NCI-H146 treated with DMSO at 0.1 percent for 48 hours (cell line): ENCODE measurements around the gene WWOX.

ENCODE experiments used
- DNase-seq: peaks from one replicate; lab custom pipeline; 2025; ENCODE audit not compliant: unreplicated experiment; lab: John Stamatoyannopoulos, UW

WWOX gene

GRCh38 chr16:78957317-78958100, 858.1 kb downstream of the WWOX start:
- DNase-seq: no peak

- no peak for DNase-seq
Measured at GRCh38 chr16:78961464-78961863, 862.0 kb downstream of the WWOX start.

GRCh38 chr16:78962457-78962929, 863.0 kb downstream of the WWOX start:
- no peak for DNase-seq

GRCh38 chr16:78967948-78968347, 868.5 kb downstream of the WWOX start:
- DNase-seq: no peak

GRCh38 chr16:78969721-78970120, 870.3 kb downstream of the WWOX start:
- no peak for DNase-seq

- DNase-seq: no peak
Measured at GRCh38 chr16:78970650-78971049, 871.2 kb downstream of the WWOX start.

- DNase-seq: no peak
Measured at GRCh38 chr16:78972006-78972405, 872.6 kb downstream of the WWOX start.

DNA sequence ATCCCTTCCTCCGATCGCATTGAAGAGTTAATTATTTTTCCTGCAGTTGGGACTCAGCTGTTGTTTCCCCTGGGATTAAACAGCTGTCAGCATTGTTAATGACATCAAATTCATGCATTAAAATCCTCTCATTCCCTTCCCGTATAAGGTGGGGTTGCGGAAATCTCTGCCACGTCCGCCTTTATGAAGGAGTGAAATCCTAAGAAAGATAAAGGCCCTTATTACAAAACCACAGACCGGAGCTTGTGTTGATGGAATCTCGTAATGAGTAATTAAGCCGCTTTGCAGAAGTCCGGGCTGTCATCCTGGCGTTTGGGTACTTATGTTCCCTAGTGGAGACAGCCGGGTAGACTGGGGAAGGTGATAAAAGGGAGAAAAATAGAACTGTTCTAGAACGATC, 873.5 kb downstream of the WWOX start:
- DNase-seq: no peak

DNA sequence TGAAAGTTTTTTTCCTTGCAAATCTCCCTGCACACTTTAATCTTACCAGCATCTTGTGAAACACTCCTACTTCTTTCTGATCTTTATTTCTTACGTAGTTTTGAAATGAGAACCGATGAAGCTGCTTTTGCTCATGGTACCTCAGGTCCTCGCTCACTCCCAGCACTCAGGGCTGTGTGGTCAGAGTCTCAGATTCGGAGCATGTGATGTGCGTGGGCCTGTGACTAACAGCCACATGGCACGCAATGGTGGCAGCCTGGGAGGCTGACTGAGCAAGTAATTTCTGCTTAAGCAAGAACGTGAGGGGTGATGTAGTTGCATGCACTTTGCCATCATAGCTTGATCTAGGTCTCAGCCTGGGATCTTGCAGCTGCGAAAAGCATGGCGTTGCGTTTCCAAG, 876.8 kb downstream of the WWOX start:
- DNase-seq: no peak

DNA sequence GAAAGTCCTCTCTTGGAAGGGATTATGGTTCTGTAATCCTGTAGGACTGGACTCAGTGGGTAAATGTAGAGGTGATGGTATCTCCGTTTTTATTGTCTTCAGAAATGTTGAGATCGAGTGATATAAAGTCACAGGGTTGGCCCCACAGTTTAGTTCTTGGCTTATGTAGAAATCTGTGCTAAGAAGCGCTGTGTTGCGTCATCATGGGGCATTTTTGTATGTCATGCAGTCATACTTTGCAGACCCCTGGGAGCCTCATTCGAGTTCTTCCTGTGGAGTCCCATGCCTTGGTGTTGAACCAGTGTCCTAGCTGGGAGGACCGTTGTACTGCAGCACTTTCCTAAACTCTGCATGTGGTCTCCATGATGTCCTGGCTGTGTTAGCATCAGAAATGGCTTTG, 881.4 kb downstream of the WWOX start:
- no peak for DNase-seq

DNA sequence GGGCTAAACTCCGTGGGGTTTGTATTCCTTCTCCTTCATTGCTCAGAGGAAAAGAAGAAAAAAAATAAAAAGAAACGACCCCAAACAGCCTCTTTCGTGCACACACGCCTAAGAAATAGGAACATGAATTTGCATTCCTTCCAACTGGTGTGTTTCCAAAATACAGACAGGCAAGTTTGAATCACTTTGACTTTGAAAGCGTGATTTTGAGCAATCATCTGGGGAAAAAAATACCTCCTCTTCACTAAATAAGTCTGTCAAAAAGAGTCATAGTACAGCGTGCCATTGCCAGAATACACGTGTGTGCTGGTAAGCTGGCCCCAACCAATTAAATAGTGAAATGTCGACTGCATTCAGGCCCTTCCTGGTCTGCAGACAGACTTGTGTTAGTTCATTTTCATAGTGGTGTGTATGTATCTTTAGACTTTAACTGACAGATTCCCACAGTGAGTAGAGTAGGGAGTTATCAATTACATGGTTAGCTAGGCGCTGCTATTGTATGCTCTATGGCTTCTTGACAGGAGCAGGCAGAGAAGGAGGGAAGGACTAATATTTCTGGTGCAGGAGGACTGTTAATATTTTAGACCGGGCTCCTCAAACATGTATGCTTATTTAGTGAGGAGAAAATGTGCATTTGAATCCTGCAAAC, 882.8 kb downstream of the WWOX start:
- DNase-seq: no peak

GRCh38 chr16:78984324-78984723, 884.9 kb downstream of the WWOX start:
- DNase-seq: no peak

GRCh38 chr16:78984887-78985464, 885.5 kb downstream of the WWOX start:
- no peak for DNase-seq

- no peak for DNase-seq
Measured at GRCh38 chr16:78985716-78986605, 886.5 kb downstream of the WWOX start.

GRCh38 chr16:78987666-78988065, 888.2 kb downstream of the WWOX start:
- no peak for DNase-seq

- DNase-seq: peak; percentile 62
Measured at GRCh38 chr16:78988361-78988969, 889.0 kb downstream of the WWOX start.

GRCh38 chr16:78990309-78990701, 890.9 kb downstream of the WWOX start:
- no peak for DNase-seq

- DNase-seq: no peak
Measured at GRCh38 chr16:78992001-78992400, 892.5 kb downstream of the WWOX start.

GRCh38 chr16:78993346-78993745, 893.9 kb downstream of the WWOX start:
- peak; percentile 67 for DNase-seq

GRCh38 chr16:78994135-78994745, 894.8 kb downstream of the WWOX start:
- peak; percentile 67 for DNase-seq
